K562 (cell line): ENCODE results near the gene ARHGEF1. TPM values are rescaled to one million over a fixed set of nuclear protein-coding genes. Genes with fewer than 3 reads are reported as not detected.

Experiments
- ATAC-seq: fragments of 200-7000 bp; cut with Tn5 transposase; 3 replicates; pipeline ENCODE4 v1.9.1; 2020; ENCODE audit warnings: moderate library complexity
- BruUV-seq: library from RNA; stranded (reverse); fragments of 400-500 nt; replicated peaks from 2 replicates; lab custom pipeline; 2021; lab: Mats Ljungman, UMichigan
- CTCF ChIA-PET: fragments of 300-600 bp; formaldehyde crosslinking; extraction: SDS; loops from one replicate; lab custom pipeline; 2021; ENCODE audit warnings: low intra/inter-chr PET ratio; lab: Yijun Ruan, JAX
- POLR2A ChIA-PET: fragments of 300-600, 350-650 bp; sonication (Branson Sonifier 250); formaldehyde crosslinking; extraction: SDS; loops from one replicate; lab custom pipeline; 2021; ENCODE audit warnings: antibody characterized with exemption, inconsistent platforms; lab: Yijun Ruan, JAX
- DNase-seq, 4 experiments: peaks; one replicate each; pipeline versions ENCODE4 v3.0.0 to v3.0.0-alpha.2; 2011 to 2018; ENCODE audit warnings: low spot score in 3 of 4, mixed read lengths in 3 of 4; ENCODE audit errors: extremely low read depth in 1 of 4
- FAIRE-seq: peaks from 2 replicates; lab custom pipeline; 2011; peaks lifted over from hg19 to GRCh38; lab: Jason Lieb, UNC
- H2AFZ ChIP-seq: 2 replicates; pipeline ENCODE4 v1.6.0; 2011; ENCODE audit warnings: low read depth, low read length, control low read depth, inconsistent platforms
- H3K27ac ChIP-seq: fragments of 200-600 bp; 3 replicates; pipeline ENCODE4 v1.8.0; 2011; ENCODE audit warnings: low read depth, mild to moderate bottlenecking, control low read depth, inconsistent platforms, low read length, moderate library complexity, mixed read lengths; ENCODE audit errors: extremely low read depth
- H3K27me3 ChIP-seq, 2 experiments: fragments of 300-600 bp in 1 of 2; 2 replicates in 1 of 2; 3 replicates in 1 of 2; pipeline versions ENCODE4 v1.6.0 to v1.8.0; 2011; ENCODE audit warnings: inconsistent platforms in 2 of 2, low read length in 2 of 2, mild to moderate bottlenecking in 1 of 2, mixed read lengths in 1 of 2, moderate library complexity in 1 of 2; ENCODE audit not compliant: control insufficient read depth in 2 of 2, insufficient read depth in 2 of 2
- H3K36me3 ChIP-seq: fragments of 300-600 bp; 3 replicates; pipeline ENCODE4 v1.8.0; 2011; ENCODE audit warnings: mild to moderate bottlenecking, low read length, inconsistent platforms; ENCODE audit not compliant: control insufficient read depth, insufficient read depth
- H3K4me1 ChIP-seq, 2 experiments: fragments of 200-600 bp in 1 of 2; replicated peaks in 1 of 2; 2 replicates in 1 of 2; 3 replicates in 1 of 2; pipeline versions ENCODE4 v1.5.1 to v1.8.0; 2011; ENCODE audit warnings: inconsistent platforms in 2 of 2, low read length in 2 of 2, mild to moderate bottlenecking in 1 of 2, mixed read lengths in 1 of 2, moderate library complexity in 1 of 2; ENCODE audit not compliant: control insufficient read depth in 2 of 2, insufficient read depth in 2 of 2
- H3K4me2 ChIP-seq: 2 replicates; pipeline ENCODE4 v1.6.1; 2011; ENCODE audit warnings: low read length, control low read depth, inconsistent platforms, mixed read lengths; ENCODE audit not compliant: insufficient read depth
- H3K4me3 ChIP-seq: fragments of 200-600 bp; sonication (generic), shearing (Covaris generic); 2 replicates; pipeline ENCODE4 v1.5.1; 2016; ENCODE audit warnings: control low read depth, inconsistent platforms
- H3K79me2 ChIP-seq: fragments of 200-600 bp; 3 replicates; pipeline ENCODE4 v1.8.0; 2011; ENCODE audit warnings: low read length, inconsistent platforms; ENCODE audit not compliant: control insufficient read depth, insufficient read depth
- H3K9ac ChIP-seq, 2 experiments: 2 replicates each; pipeline versions ENCODE4 v1.6.0 to v1.6.1; 2011; ENCODE audit warnings: low read depth in 2 of 2, low read length in 2 of 2, control low read depth in 1 of 2, inconsistent platforms in 1 of 2, mild to moderate bottlenecking in 1 of 2, mixed read lengths in 1 of 2; ENCODE audit not compliant: insufficient read depth in 1 of 2
- H3K9me1 ChIP-seq: one replicate; pipeline ENCODE4 v1.6.0; 2011; ENCODE audit warnings: inconsistent platforms, mild to moderate bottlenecking, low read length, moderate library complexity; ENCODE audit not compliant: control insufficient read depth, insufficient read depth
- H3K9me3 ChIP-seq: replicated peaks from 2 replicates; pipeline ENCODE4 v1.5.1; 2011; ENCODE audit warnings: low read depth, low read length, inconsistent platforms; ENCODE audit not compliant: control insufficient read depth, insufficient read depth
- H4K20me1 ChIP-seq: replicated peaks from 2 replicates; pipeline ENCODE4 v1.6.1; 2011; ENCODE audit warnings: low read length, inconsistent platforms, mixed read lengths; ENCODE audit not compliant: control insufficient read depth, insufficient read depth
- BRD4 ChIP-seq: fragments of 200-600 bp; sonication (generic); IDR thresholded peaks from 2 replicates; pipeline ENCODE4 v1.6.1; 2017; ENCODE audit warnings: inconsistent platforms
- CREBBP ChIP-seq: IDR thresholded peaks from one replicate; pipeline ENCODE4 v1.6.1; 2012; ENCODE audit warnings: low read depth, mild to moderate bottlenecking, control low read depth, inconsistent platforms, low read length
- FUS ChIP-seq: fragments of 200-400 bp; formaldehyde crosslinking; optimal IDR thresholded peaks from 2 replicates; pipeline ENCODE3; 2017; ENCODE audit warnings: low read depth, low read length
- HNRNPLL ChIP-seq: fragments of 200-400 bp; formaldehyde crosslinking; IDR thresholded peaks from 2 replicates; pipeline ENCODE4 v1.6.1; 2017; ENCODE audit warnings: low read length, low read depth, mild to moderate bottlenecking; ENCODE audit not compliant: poor library complexity, severe bottlenecking
- LEF1 ChIP-seq: fragments of 450-650 bp; IDR thresholded peaks from 2 replicates; pipeline ENCODE4 v1.6.1; 2016; ENCODE audit warnings: mild to moderate bottlenecking
- POLR2G ChIP-seq: fragments of 200-400 bp; formaldehyde crosslinking; IDR thresholded peaks from 2 replicates; pipeline ENCODE4 v1.6.1; 2017; ENCODE audit warnings: low read depth, mild to moderate bottlenecking, antibody characterized with exemption, low read length, moderate library complexity
- SMAD1 ChIP-seq: fragments of 150-350 bp; IDR thresholded peaks from 2 replicates; pipeline ENCODE4 v1.6.1; 2014; ENCODE audit warnings: low read length, low read depth; ENCODE audit not compliant: partially characterized antibody
- TEAD1 ChIP-seq, 2 experiments: fragments of 450-650 bp in 1 of 2; sonication (generic) in 1 of 2; formaldehyde crosslinking; IDR thresholded peaks; 2 replicates each; pipeline versions ENCODE4 v1.4.0 to v1.8.0; 2020 to 2022; ENCODE audit warnings: mild to moderate bottlenecking in 2 of 2, missing genetic modification reagents in 1 of 2
- ZBTB7A ChIP-seq: IDR thresholded peaks from 2 replicates; pipeline ENCODE4 v1.6.1; 2011; ENCODE audit warnings: low read depth, mild to moderate bottlenecking, low read length, moderate library complexity, borderline replicate concordance; ENCODE audit not compliant: control insufficient read depth
- ZNF184 ChIP-seq: sonication (generic); formaldehyde crosslinking; IDR thresholded peaks from 2 replicates; pipeline ENCODE4 v1.5.0; 2020; ENCODE audit warnings: missing genetic modification reagents
- ZNF23 ChIP-seq: fragments of 250-450 bp; sonication (Bioruptor Pico); IDR thresholded peaks from 2 replicates; pipeline ENCODE4 v1.4.0; 2020; ENCODE audit warnings: mild to moderate bottlenecking
- ZNF232 ChIP-seq: sonication (generic); formaldehyde crosslinking; IDR thresholded peaks from 2 replicates; pipeline ENCODE4 v1.8.0; 2022; ENCODE audit warnings: mild to moderate bottlenecking, missing genetic modification reagents
- WGBS: fragments of 100-300 bp; shearing (Covaris generic); methylation state at CpG from one replicate; pipeline ENCODE4 v1.1.6; 2016; ENCODE audit warnings: low coverage, mixed read lengths; ENCODE audit not compliant: insufficient coverage; ENCODE audit errors: missing lambda C conversion rate; 5-methylcytosine and 5-hydroxymethylcytosine counted together
- in situ Hi-C: fragments of 300-500 bp; cut with MboI; formaldehyde crosslinking; loops from 4 replicates; pipeline ENCODE4 v1.15.0; 2018; ENCODE audit warnings: inconsistent platforms, mixed read lengths
- intact Hi-C: fragments of 100-400 bp; cut with micrococcal nuclease; formaldehyde crosslinking; loops from 2 replicates; pipeline ENCODE4 v1.14.2; 2022
- polyA plus RNA-seq, 8 experiments: library from polyadenylated mRNA; depleted of rRNA in 4 of 8; stranded (reverse) in 5 of 8; unstranded in 3 of 8; fragments of >200 nt; fragmentation: Nextera tagmentation in 2 of 8; fragmentation: Illumina TruSeq in 1 of 8; extraction: Ambion mirVana in 2 of 8; extraction: Trizol in 1 of 8; gene quantifications; 2 replicates each; pipeline versions ENCODE4 v1.2.1 to v1.2.3, GENCODE V29; 2011 to 2014; ENCODE audit warnings: inconsistent platforms in 1 of 8, missing spikeins in 1 of 8
- total RNA-seq, 7 experiments: library from RNA; depleted of rRNA in 6 of 7; stranded (reverse); fragments of >200 nt in 6 of 7; fragmentation: Illumina TruSeq in 2 of 7; extraction: Trizol in 2 of 7; gene quantifications; 2 replicates each; pipeline versions ENCODE4 v1.2.1 to v1.2.3, GENCODE V29; 2011 to 2021; ENCODE audit warnings: low replicate concordance in 1 of 7
- TF ChIP-seq, protein P1 (sequence below): sonication (generic); formaldehyde crosslinking; IDR thresholded peaks from 2 replicates; pipeline ENCODE4 v1.8.0; 2023; ENCODE audit warnings: mild to moderate bottlenecking, missing genetic modification reagents
- TF ChIP-seq, protein P2 (sequence below): fragments of 450-650 bp; IDR thresholded peaks from 2 replicates; pipeline ENCODE4 v1.6.1; 2016; ENCODE audit warnings: missing biosample characterization, missing genetic modification characterization
- TF ChIP-seq, protein P3 (sequence below): fragments of 250-450 bp; sonication (Bioruptor Pico); IDR thresholded peaks from 2 replicates; pipeline ENCODE4 v1.8.0; 2021; ENCODE audit warnings: mild to moderate bottlenecking, moderate library complexity

Gene ARHGEF1
- total and polyA plus RNA-seq, 9 of the 15 experiments (the other 6 are each of a cell fraction or from before 2014, with no cell fraction given), result 1.9 to 149 (median 29.8) TPM

GRCh38 chr19:41887711-41888382 lies 4.9 kb downstream of the ARHGEF1 start (continued):
- TF ChIP-seq, protein P1, sequence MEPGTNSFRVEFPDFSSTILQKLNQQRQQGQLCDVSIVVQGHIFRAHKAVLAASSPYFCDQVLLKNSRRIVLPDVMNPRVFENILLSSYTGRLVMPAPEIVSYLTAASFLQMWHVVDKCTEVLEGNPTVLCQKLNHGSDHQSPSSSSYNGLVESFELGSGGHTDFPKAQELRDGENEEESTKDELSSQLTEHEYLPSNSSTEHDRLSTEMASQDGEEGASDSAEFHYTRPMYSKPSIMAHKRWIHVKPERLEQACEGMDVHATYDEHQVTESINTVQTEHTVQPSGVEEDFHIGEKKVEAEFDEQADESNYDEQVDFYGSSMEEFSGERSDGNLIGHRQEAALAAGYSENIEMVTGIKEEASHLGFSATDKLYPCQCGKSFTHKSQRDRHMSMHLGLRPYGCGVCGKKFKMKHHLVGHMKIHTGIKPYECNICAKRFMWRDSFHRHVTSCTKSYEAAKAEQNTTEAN, result no peak
- no peak for TF ChIP-seq LEF1
- peak; percentile 42; the same call in 1 of the 2 replicates for TF ChIP-seq ZBTB7A
- TF ChIP-seq POLR2G, result peak; percentile 39; the same call in 1 of the 2 replicates
- no peak for TF ChIP-seq ZNF232
- TF ChIP-seq, protein P2, sequence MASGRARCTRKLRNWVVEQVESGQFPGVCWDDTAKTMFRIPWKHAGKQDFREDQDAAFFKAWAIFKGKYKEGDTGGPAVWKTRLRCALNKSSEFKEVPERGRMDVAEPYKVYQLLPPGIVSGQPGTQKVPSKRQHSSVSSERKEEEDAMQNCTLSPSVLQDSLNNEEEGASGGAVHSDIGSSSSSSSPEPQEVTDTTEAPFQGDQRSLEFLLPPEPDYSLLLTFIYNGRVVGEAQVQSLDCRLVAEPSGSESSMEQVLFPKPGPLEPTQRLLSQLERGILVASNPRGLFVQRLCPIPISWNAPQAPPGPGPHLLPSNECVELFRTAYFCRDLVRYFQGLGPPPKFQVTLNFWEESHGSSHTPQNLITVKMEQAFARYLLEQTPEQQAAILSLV, result no peak
- TF ChIP-seq BRD4, result no peak
- no peak for TF ChIP-seq SMAD1

DNA sequence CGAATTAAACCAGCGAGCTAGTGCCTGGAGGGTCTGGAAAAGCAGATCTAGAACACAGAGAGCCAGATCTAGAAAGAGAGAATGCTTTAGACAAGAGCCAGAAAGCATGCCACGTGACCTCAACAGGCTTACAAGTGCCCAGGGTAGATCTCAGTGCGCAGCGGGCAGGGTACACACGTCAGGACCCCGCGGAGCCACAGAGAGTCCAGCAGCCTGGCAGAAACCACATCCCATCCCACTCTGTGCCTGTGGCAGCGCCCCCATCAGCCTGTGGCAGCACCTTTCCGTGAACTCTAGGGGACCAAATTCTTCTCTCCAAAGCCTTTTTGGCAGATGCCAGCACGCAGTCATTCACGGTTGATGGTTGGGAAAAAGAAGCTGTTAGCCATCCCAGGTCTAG lies 5.9 kb downstream of the ARHGEF1 start:
- DNase-seq (no peak), FAIRE-seq (no peak), ATAC-seq (no peak)
- H3K27ac ChIP-seq, result no peak overlapping the region
- H3K9me1 ChIP-seq, result no peaks in the 10 kb centered on the region
- peaks cover 32% of the 10 kb centered on the region for H3K79me2 ChIP-seq
- no peak overlapping the region for H2AFZ ChIP-seq
- H3K4me1 ChIP-seq, result peaks cover 15 to 40% of the 10 kb centered on the region in 2 experiments; a peak in 4 of 5 replicates
- H3K9ac ChIP-seq, result no peak overlapping the region; a peak in 1 of 4 replicates
- ChIA-PET POLR2A (interaction anchor here (0.7 to 1.3 kb wide), 3 partner anchors 10 to 30 kb away, joined by 3 to 4 read pairs (median 3); no protein-coding TSS in a partner anchor), CTCF (no interaction called here)
- peaks cover 57% of the 10 kb centered on the region; the same call in 2 of the 3 replicates for H3K36me3 ChIP-seq
- intact Hi-C loops, result no loop called here
- H4K20me1 ChIP-seq, result 0 out of 2 replicates have a peak, but pooled peaks cover 7% of the 10 kb centered on the region
- BruUV-seq, result no TSS peak
- 92% methylated on average over 11 of the region's 12 CpGs for WGBS
- in situ Hi-C loops, result no loop called here
- H3K4me2 ChIP-seq, result no peak overlapping the region
- H3K4me3 ChIP-seq, result no peak overlapping the region
- no peaks in the 10 kb centered on the region for H3K9me3 ChIP-seq
- no peaks in the 10 kb centered on the region for H3K27me3 ChIP-seq
- TF ChIP-seq, protein P3, sequence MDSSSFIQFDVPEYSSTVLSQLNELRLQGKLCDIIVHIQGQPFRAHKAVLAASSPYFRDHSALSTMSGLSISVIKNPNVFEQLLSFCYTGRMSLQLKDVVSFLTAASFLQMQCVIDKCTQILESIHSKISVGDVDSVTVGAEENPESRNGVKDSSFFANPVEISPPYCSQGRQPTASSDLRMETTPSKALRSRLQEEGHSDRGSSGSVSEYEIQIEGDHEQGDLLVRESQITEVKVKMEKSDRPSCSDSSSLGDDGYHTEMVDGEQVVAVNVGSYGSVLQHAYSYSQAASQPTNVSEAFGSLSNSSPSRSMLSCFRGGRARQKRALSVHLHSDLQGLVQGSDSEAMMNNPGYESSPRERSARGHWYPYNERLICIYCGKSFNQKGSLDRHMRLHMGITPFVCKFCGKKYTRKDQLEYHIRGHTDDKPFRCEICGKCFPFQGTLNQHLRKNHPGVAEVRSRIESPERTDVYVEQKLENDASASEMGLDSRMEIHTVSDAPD, result no peak
- no peak for TF ChIP-seq ZNF23 (CRISPR knock-in tag)
- no peak for TF ChIP-seq FUS
- TF ChIP-seq CREBBP, result no peak
- TF ChIP-seq ZNF184 (CRISPR knock-in tag), result no peak
- TF ChIP-seq HNRNPLL, result no peak
- no peak for TF ChIP-seq TEAD1 (CRISPR knock-in tag; IDR thresholded peaks at IDR 0.05)
